NCI-H2227 (cell line): Measurements from ENCODE around the gene PHF21A.

Experiments used
- DNase-seq: peaks from one replicate; lab custom pipeline; 2025; ENCODE audit not compliant: unreplicated experiment; lab: John Stamatoyannopoulos, UW

The PHF21A gene

GRCh38 chr11:45988921-45989320 lies 132.3 kb downstream of the PHF21A start:
- no peak for DNase-seq

DNA sequence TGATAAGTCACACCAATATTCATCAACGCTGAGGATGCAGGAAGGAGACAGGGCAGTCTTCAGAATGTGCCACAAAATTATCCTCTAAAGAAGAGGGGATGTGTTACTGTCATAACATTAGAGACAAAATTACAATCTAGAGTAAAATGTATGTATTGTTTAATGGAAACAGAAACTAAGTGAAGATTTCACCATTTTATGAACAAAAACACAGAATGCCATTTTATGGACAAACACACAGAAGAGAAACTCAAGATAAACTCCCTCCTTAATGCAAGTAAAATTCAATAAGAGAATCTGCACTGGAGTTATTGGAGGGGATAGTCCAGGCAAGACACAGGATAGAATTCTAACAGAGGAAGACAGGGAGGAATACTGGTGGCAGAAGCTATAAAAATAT lies 136.0 kb downstream of the PHF21A start:
- DNase-seq, result no peak

GRCh38 chr11:45984192-45984591 lies 137.1 kb downstream of the PHF21A start:
- no peak for DNase-seq

- DNase-seq, result no peak
Observed at GRCh38 chr11:45983471-45983845, 137.8 kb downstream of the PHF21A start.

GRCh38 chr11:45982656-45983470 lies 138.4 kb downstream of the PHF21A start:
- peak; percentile 60 for DNase-seq

- peak; percentile 33 for DNase-seq
Observed at GRCh38 chr11:45981826-45982225, 139.4 kb downstream of the PHF21A start.

DNA sequence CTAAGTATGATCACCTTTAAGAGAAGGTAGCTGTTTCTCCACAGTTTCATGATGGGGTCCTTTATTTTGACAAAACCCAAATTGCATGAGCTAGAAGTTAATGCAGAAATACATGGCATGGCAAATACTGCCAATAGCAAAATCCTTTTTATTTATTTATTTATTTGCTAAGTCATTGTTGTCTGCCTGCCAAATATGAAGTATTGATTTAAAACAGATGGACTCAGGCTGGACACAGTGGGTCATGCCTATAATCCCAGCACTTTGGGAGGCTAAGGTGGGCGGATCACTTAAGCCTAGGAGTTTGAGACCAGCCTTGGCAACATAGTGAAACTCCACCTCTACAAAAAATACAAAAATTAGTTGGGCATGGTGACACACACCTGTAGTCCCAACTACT lies 146.4 kb downstream of the PHF21A start:
- no peak for DNase-seq

DNA sequence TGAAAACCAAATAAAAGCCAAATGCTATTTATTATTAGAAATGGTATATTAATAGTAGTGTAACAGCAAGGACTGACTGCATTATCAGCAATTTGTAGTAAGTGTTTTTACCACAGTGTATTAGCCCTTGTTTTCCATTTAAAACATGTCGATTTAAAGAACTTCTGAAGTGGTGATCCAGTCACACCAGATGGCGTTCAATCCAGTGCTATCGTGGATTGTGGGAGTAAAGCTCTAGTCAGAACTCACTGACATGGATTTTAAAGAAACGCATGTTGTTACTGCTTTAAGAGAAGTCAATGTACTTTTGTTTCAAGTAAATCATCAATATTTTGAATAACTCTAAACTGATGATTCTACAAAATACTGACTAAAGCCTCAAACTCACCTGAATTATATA lies 147.7 kb downstream of the PHF21A start:
- DNase-seq, result no peak

GRCh38 chr11:45968901-45969300 lies 152.4 kb downstream of the PHF21A start:
- DNase-seq, result no peak

DNA sequence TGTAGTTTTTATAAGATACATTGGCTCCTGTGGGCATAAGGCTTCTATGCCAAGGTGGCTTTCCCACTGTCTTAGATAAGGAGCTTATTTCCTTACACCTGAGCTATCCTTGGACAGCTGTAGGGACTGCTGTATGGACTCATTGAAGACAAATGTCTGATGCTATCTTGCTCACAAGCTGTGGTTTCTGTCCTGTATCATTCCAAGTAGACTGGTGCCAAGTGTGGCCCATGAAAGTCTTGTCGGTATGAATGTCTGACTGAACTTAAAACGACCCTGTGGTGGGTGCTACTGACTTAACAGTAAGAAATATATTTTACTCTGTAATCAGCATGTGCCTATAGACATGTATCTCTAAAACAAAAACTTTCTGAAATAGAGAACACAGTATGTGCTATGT lies 153.7 kb downstream of the PHF21A start:
- no peak for DNase-seq

GRCh38 chr11:45964911-45965389 lies 156.3 kb downstream of the PHF21A start:
- peak; percentile 86 for DNase-seq

DNA sequence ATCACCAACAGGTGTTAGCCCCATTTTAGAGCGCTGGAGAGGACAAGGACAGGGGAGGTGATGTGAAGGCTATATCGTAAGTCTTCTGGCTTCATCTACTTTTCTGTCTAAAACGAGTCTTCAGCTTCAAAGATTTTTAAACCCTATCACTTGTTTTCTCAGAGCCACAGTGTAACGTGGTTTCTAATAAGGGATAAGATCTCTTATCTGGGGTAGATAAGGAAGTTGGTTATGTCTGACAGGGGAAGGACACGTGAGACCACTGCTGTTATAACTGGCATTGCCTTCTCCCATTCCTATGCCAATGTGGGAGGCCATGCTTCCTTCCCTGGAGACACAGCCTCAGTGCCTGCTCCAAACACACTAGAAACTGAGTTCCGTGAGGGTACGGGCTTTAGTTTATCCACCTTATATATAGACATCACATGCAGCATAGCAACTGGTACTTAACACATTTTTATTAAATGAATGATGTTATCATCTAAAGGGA lies 159.5 kb downstream of the PHF21A start:
- DNase-seq, result no peak

GRCh38 chr11:45960387-45961095 lies 160.7 kb downstream of the PHF21A start:
- DNase-seq, result no peak

DNA sequence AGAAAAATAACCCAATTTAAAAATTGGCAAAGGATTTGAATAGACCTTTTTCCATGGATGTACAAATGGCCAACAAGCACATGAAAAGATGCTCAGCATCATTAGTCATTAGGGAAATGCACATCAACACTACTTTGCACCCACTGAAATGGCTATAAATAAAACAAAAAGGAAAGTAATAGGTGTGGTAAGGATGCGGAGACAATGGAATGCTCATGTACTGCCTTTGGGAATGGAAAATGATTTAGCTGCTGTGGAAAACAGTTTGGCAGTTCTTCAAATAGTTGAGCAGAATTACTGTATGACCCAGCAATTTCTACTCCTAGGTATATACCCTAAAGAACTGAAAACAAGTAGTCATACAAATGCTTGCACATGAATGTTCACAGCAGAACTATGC lies 161.4 kb downstream of the PHF21A start:
- DNase-seq, result no peak

GRCh38 chr11:45949992-45950407 lies 171.3 kb downstream of the PHF21A start:
- no peak for DNase-seq

DNA sequence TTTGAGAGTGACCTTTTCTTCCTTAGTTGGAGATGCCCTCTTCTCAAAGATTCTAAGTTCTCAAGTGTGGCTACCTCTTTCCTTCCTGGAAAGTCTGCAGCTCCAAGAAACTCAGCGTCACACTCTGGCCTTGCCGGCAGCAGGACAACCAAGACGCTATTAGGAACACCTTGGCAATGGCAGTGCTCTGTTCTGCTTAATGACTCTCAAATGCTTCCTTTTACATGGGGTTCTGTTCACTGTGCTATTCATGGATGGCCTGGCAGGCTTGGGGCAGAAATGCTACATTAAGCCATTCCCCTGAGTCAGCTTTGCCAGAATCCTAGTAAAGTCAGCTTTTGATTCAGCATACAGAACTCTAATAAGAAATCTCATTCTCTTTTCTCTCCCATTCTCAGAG lies 172.9 kb downstream of the PHF21A start:
- no peak for DNase-seq

DNA sequence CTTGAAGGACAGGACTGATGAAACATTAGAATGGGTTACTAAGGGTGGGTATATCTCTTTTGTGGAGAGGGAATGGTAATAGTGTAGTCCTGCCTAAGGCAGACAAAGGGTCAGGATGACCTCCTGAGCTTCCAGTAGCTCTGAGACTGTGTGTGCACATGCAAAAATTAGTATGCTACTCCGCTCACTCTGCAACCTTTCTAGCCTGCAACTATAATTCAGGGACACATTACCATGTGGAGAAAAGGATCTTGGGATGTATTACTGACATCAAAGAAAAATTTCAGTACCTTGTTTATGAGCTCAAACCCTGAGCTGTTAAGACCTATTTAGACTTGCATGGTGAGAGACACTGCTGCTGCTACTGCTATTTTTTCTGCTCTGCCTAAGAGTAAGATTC lies 173.4 kb downstream of the PHF21A start:
- DNase-seq, result no peak

DNA sequence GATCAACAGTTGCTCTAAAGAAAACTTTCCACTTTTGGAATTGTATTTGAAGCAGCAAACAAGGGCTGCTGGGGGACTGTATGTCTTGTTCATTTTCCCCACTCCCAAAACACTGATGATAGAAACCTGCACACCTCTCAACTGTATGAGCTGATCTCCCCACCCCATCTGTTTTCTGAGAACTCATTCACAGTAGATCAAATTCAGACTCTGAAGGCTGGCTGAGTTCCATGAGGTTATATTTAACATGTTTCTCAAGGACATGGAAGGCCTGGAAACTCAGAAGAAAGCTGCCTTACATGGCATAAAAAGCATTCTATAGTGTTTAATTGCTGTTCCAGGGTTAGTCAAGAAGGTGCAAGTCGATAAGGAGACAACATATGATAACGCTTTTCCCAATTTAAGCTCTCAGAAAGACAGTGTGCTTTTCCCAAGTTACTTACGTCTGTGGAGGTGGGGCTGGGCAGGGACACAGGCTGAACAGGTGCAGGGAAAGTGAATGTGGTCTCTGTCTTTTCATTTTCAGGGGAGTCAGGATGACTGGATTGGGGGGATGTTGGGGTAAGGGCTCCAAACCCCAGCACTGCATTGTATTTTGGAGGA lies 175.8 kb downstream of the PHF21A start:
- DNase-seq, result no peak

DNA sequence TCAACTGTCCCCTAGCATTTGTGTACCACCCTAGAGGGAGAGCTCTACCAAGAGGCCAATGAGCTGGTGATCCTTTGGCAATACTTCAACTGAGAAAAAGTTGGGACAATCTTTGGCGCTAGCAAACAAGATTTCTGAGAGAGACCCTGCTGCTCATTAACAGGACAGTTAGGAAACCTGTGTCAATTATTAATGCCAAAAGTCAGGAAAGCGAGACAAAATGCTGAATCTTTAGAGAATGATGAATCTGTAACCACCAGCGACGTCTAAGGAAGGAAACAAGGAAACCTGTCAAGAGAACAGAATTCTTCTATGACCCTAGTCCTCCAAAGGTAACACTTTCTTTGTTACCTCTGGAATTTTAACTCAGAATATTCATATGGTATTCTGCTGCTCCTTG lies 178.9 kb downstream of the PHF21A start:
- DNase-seq, result no peak

DNA sequence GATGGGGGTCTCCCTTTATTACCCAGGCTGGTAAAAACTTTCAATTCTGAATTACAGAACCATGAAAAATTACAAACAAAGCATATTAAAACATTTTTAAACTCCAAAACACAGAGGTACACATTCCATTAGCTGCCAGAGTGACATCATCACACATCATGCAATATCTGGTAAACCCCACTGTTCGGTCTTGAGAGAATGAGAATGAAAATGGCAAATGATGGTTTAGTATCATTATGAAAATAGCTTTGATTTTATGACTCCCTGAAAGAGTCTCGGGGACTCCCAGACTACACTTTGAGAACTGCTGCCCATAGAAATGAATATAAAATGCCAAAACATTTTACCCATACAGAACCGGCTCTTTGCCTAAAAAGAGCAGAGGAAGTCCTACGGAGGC lies 180.0 kb downstream of the PHF21A start:
- no peak for DNase-seq

DNA sequence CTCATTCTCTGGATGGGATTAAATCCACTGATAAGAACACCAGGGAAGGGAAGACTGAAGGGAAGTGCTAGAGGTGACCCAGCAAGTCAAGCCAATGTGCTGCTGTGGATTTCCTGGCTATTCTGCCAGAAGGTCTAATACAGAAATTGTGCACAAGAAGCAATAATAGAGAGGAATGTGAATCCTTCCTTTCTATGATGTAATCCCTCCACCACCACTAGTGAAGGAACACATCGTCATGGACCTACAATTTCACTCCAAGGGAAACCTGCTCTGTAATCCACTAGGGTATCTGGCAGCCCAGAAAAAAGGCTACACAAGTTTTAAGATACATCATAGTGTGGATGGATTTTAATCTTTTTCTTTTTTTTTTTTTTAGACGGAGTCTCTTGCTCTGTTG lies 181.4 kb downstream of the PHF21A start:
- no peak for DNase-seq

DNA sequence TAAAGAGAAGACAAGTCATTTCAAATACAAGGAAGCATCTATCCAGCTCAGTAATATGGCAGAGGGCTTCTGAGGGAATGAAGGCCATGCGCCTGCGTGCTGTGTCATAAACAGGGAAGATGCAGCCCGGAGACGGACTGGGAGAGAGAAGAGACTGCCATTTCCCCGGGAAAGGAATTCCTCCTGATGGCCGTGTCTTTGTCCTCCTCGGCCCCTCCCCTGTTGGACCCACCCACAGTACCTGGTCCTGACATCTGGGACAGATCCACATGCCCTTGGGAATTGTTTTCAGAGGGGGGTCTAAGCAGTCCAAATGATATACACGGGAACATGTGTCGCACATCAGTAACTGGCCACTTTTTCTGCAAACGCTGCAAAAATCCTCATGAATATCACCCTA lies 183.3 kb downstream of the PHF21A start:
- no peak for DNase-seq
